Fibroblast of lung (primary cell): ENCODE results near the gene TKFC.

ENCODE experiments used
- CTCF ChIP-seq, 2 donors: IDR thresholded peaks in 1 of 2; conservative IDR thresholded peaks in 1 of 2; 1 replicate in 1 of 2; 2 replicates in 1 of 2; pipeline ENCODE4 v1.5.1; 2011 to 2012; ENCODE audit warnings: low read length in 2 of 2, control low read depth in 1 of 2, inconsistent platforms in 1 of 2, low read depth in 1 of 2, mild to moderate bottlenecking in 1 of 2
- EZH2 ChIP-seq: IDR thresholded peaks from 2 replicates; pipeline ENCODE4 v1.5.1; 2012; ENCODE audit warnings: low read length, control low read depth, mild to moderate bottlenecking; ENCODE audit errors: missing control alignments

GRCh38 chr11:61335355-61335710 lies 2.3 kb downstream of the TKFC start:
- TF ChIP-seq EZH2 = no peak
- TF ChIP-seq CTCF (conservative IDR thresholded peaks at IDR 0.05 in 1 of 2, IDR thresholded peaks at IDR 0.05 in 1 of 2; ENCODE audit: low read depth in 1 of 2, low read length in 2 of 2) = no peak
